HepG2 (cell line): ENCODE measurements around the gene FGGY. TPM values are rescaled to one million over a fixed set of nuclear protein-coding genes. Genes with fewer than 3 reads are reported as not detected.

Experiments
- CAMTA2 ChIP-seq: sonication (generic); formaldehyde crosslinking; IDR thresholded peaks from 2 replicates; pipeline ENCODE4 v1.4.0; 2020; ENCODE audit warnings: mild to moderate bottlenecking, missing genetic modification reagents, borderline replicate concordance
- DNMT1 ChIP-seq: sonication (generic); formaldehyde crosslinking; IDR thresholded peaks from 2 replicates; pipeline ENCODE4 v1.5.1; 2020; ENCODE audit warnings: mild to moderate bottlenecking, missing genetic modification reagents
- HNRNPUL1 ChIP-seq: fragments of 200-400 bp; formaldehyde crosslinking; IDR thresholded peaks from 2 replicates; pipeline ENCODE4 v1.6.1; 2017; ENCODE audit warnings: low read depth, mild to moderate bottlenecking, low read length, moderate library complexity
- KAT8 ChIP-seq: IDR thresholded peaks from 2 replicates; pipeline ENCODE4 v1.6.1; 2016; ENCODE audit warnings: missing genetic modification reagents, missing compliant biosample characterization
- LCORL ChIP-seq, 2 experiments: fragments of 450-650 bp in 1 of 2; sonication (generic) in 1 of 2; formaldehyde crosslinking in 1 of 2; IDR thresholded peaks; 2 replicates each; pipeline versions ENCODE4 v1.5.0 to v1.6.1; 2017 to 2020; ENCODE audit warnings: antibody characterized with exemption in 1 of 2, missing genetic modification reagents in 1 of 2
- MBNL3 ChIP-seq: fragments of 250-450 bp; sonication (Bioruptor Pico); conservative IDR thresholded peaks from 2 replicates; pipeline ENCODE4 v1.8.0; 2022; ENCODE audit warnings: mild to moderate bottlenecking, inconsistent platforms
- MIER3 ChIP-seq: IDR thresholded peaks from 2 replicates; pipeline ENCODE4 v1.6.1; 2016; ENCODE audit warnings: missing compliant biosample characterization, borderline replicate concordance
- MIXL1 ChIP-seq: IDR thresholded peaks from 2 replicates; pipeline ENCODE4 v1.6.1; 2016
- NAIF1 ChIP-seq: sonication (generic); formaldehyde crosslinking; IDR thresholded peaks from 2 replicates; pipeline ENCODE4 v1.5.0; 2020; ENCODE audit warnings: mild to moderate bottlenecking, missing genetic modification reagents, borderline replicate concordance
- NFE2 ChIP-seq: sonication (generic); formaldehyde crosslinking; IDR thresholded peaks from 2 replicates; pipeline ENCODE4 v1.4.0; 2020; ENCODE audit warnings: missing genetic modification reagents
- NFE2L2 ChIP-seq: fragments of 150-350 bp; IDR thresholded peaks from 2 replicates; pipeline ENCODE4 v1.6.1; 2014; ENCODE audit warnings: low read length
- PRMT3 ChIP-seq: sonication (generic); formaldehyde crosslinking; IDR thresholded peaks from 2 replicates; pipeline ENCODE4 v1.8.1; 2022; ENCODE audit warnings: low read depth, mild to moderate bottlenecking, moderate library complexity, missing genetic modification reagents, borderline replicate concordance
- RXRA ChIP-seq: sonication (generic); formaldehyde crosslinking; IDR thresholded peaks from 2 replicates; pipeline ENCODE4 v1.5.1; 2020; ENCODE audit warnings: missing genetic modification reagents
- ZFP36L1 ChIP-seq: sonication (generic); formaldehyde crosslinking; IDR thresholded peaks from 2 replicates; pipeline ENCODE4 v1.8.0; 2022; ENCODE audit warnings: mild to moderate bottlenecking, missing genetic modification reagents, moderate library complexity
- ZNF317 ChIP-seq: sonication (generic); formaldehyde crosslinking; IDR thresholded peaks from 2 replicates; pipeline ENCODE4 v1.5.0; 2020; ENCODE audit warnings: mild to moderate bottlenecking, missing genetic modification reagents
- ZNF552 ChIP-seq: sonication (generic); formaldehyde crosslinking; IDR thresholded peaks from 2 replicates; pipeline ENCODE4 v1.9.0; 2022; ENCODE audit warnings: missing genetic modification reagents, mild to moderate bottlenecking, borderline replicate concordance
- ZZZ3 ChIP-seq: sonication (generic); formaldehyde crosslinking; IDR thresholded peaks from 2 replicates; pipeline ENCODE4 v1.4.0; 2020; ENCODE audit warnings: missing genetic modification reagents, mild to moderate bottlenecking, borderline replicate concordance
- polyA plus RNA-seq, 8 experiments: library from polyadenylated mRNA; depleted of rRNA in 3 of 8; stranded (reverse) in 7 of 8; unstranded in 1 of 8; fragments of >200 nt; fragmentation: Illumina TruSeq in 4 of 8; extraction: Trizol in 4 of 8; gene quantifications; 2 replicates each; pipeline versions ENCODE4 v1.2.1 to v1.2.3, GENCODE V29; 2011 to 2016; ENCODE audit warnings: low read depth in 4 of 8, missing spikeins in 1 of 8, mixed read lengths in 1 of 8; ENCODE audit not compliant: insufficient read depth in 1 of 8
- total RNA-seq, 5 experiments: library from RNA; depleted of rRNA; stranded (reverse); fragments of >200 nt; fragmentation: Illumina TruSeq; extraction: Trizol; gene quantifications; 2 replicates each; pipeline ENCODE4 v1.2.3, GENCODE V29; 2016; ENCODE audit warnings: low read depth in 1 of 5
- TF ChIP-seq, protein P1 (sequence below): sonication (generic); formaldehyde crosslinking; IDR thresholded peaks from 2 replicates; pipeline ENCODE4 v1.8.1; 2023; ENCODE audit warnings: mild to moderate bottlenecking, moderate library complexity, missing genetic modification reagents
- TF ChIP-seq, protein P2 (sequence below): sonication (generic); formaldehyde crosslinking; IDR thresholded peaks from 2 replicates; pipeline ENCODE4 v1.5.1; 2020; ENCODE audit warnings: mild to moderate bottlenecking, missing genetic modification reagents
- TF ChIP-seq, protein P3 (sequence below): IDR thresholded peaks from 2 replicates; pipeline ENCODE4 v1.4.0; 2020; ENCODE audit warnings: mild to moderate bottlenecking, missing genetic modification reagents
- TF ChIP-seq, protein P4 (sequence below): sonication (generic); formaldehyde crosslinking; conservative IDR thresholded peaks from 2 replicates; pipeline ENCODE4 v1.8.0; 2022; ENCODE audit warnings: missing genetic modification reagents

The FGGY gene
- total and polyA plus RNA-seq, 2 of the 13 experiments (the other 11 are each of a cell fraction or from before 2014, with no cell fraction given) = 15.7 to 27.5 TPM

DNA sequence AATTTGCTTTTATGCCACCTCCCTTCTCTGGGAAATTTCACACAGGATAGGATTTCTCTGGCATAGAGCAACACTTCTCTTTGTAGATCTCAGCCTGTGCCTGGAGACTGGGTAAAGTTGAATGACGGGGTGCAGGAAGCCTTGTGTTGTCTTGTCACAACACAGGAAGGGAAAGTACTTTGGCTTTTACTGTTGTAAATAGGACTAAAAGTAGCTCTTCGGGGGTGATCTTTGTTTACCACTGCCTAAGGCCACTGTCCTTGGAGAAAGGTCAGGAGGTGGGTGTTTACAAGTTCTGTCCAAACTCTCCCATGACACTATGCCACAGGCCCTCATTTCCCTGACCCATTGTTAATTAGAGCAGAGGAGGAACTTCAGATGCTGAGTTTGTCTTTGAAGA is 139.7 kb downstream of the FGGY start (continued):
- TF ChIP-seq RXRA (CRISPR knock-in tag) (no peak; the same call in 1 of the 2 replicates), MBNL3 (no peak), ZNF317 (CRISPR knock-in tag) (no peak), DNMT1 (CRISPR knock-in tag) (no peak), ZNF552 (CRISPR knock-in tag) (no peak), LCORL (IDR thresholded peaks at IDR 0.05) (no peak), LCORL (CRISPR knock-in tag; IDR thresholded peaks at IDR 0.05) (peak; percentile 69; the same call in 1 of the 2 replicates), KAT8 (CRISPR knock-in tag) (peak; percentile 49; the same call in 1 of the 2 replicates), ZFP36L1 (CRISPR knock-in tag) (no peak), NAIF1 (CRISPR knock-in tag) (peak; percentile 15; the same call in 1 of the 2 replicates), CAMTA2 (CRISPR knock-in tag) (no peak), MIXL1 (CRISPR knock-in tag) (peak; percentile 68; the same call in 1 of the 2 replicates), NFE2 (CRISPR knock-in tag) (no peak), PRMT3 (CRISPR knock-in tag) (no peak), ZZZ3 (CRISPR knock-in tag) (no peak), MIER3 (CRISPR knock-in tag) (peak; percentile 36; the same call in 1 of the 2 replicates), HNRNPUL1 (no peak), NFE2L2 (no peak)
- TF ChIP-seq, protein P1, sequence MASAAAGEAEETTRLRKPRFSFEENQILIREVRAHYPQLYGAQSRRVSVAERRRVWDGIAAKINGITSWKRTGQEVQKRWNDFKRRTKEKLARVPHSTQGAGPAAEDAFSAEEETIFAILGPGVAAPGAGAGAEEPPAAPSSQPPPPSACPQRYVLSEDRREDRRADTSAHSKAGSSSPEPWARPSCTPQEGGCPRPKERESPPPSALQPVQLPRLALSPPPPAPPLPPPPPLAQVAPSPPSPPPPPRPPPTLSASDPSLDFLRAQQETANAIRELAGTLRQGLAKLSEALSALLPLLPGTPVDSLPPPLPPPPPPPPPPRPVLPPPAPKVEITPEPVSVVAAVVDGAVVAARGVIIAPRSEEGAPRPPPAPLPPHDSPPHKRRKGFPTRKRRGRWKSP = no peak
- TF ChIP-seq, protein P2, sequence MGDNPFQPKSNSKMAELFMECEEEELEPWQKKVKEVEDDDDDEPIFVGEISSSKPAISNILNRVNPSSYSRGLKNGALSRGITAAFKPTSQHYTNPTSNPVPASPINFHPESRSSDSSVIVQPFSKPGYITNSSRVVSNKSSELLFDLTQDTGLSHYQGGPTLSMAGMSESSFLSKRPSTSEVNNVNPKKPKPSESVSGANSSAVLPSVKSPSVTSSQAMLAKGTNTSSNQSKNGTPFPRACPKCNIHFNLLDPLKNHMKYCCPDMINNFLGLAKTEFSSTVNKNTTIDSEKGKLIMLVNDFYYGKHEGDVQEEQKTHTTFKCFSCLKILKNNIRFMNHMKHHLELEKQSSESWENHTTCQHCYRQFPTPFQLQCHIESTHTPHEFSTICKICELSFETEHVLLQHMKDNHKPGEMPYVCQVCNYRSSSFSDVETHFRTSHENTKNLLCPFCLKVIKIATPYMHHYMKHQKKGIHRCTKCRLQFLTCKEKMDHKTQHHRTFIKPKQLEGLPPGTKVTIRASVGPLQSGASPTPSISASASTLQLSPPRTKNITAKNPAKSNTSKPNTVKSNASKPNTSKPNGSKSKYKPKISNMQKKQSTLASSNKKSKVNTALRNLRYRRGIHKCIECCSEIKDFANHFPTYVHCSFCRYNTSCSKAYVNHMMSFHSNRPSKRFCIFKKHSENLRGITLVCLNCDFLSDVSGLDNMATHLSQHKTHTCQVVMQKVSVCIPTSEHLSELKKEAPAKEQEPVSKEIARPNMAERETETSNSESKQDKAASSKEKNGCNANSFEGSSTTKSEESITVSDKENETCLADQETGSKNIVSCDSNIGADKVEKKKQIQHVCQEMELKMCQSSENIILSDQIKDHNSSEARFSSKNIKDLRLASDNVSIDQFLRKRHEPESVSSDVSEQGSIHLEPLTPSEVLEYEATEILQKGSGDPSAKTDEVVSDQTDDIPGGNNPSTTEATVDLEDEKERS (CRISPR knock-in tag) = no peak
- TF ChIP-seq, protein P3, sequence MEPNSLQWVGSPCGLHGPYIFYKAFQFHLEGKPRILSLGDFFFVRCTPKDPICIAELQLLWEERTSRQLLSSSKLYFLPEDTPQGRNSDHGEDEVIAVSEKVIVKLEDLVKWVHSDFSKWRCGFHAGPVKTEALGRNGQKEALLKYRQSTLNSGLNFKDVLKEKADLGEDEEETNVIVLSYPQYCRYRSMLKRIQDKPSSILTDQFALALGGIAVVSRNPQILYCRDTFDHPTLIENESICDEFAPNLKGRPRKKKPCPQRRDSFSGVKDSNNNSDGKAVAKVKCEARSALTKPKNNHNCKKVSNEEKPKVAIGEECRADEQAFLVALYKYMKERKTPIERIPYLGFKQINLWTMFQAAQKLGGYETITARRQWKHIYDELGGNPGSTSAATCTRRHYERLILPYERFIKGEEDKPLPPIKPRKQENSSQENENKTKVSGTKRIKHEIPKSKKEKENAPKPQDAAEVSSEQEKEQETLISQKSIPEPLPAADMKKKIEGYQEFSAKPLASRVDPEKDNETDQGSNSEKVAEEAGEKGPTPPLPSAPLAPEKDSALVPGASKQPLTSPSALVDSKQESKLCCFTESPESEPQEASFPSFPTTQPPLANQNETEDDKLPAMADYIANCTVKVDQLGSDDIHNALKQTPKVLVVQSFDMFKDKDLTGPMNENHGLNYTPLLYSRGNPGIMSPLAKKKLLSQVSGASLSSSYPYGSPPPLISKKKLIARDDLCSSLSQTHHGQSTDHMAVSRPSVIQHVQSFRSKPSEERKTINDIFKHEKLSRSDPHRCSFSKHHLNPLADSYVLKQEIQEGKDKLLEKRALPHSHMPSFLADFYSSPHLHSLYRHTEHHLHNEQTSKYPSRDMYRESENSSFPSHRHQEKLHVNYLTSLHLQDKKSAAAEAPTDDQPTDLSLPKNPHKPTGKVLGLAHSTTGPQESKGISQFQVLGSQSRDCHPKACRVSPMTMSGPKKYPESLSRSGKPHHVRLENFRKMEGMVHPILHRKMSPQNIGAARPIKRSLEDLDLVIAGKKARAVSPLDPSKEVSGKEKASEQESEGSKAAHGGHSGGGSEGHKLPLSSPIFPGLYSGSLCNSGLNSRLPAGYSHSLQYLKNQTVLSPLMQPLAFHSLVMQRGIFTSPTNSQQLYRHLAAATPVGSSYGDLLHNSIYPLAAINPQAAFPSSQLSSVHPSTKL (CRISPR knock-in tag) = peak; percentile 88
- TF ChIP-seq, protein P4, sequence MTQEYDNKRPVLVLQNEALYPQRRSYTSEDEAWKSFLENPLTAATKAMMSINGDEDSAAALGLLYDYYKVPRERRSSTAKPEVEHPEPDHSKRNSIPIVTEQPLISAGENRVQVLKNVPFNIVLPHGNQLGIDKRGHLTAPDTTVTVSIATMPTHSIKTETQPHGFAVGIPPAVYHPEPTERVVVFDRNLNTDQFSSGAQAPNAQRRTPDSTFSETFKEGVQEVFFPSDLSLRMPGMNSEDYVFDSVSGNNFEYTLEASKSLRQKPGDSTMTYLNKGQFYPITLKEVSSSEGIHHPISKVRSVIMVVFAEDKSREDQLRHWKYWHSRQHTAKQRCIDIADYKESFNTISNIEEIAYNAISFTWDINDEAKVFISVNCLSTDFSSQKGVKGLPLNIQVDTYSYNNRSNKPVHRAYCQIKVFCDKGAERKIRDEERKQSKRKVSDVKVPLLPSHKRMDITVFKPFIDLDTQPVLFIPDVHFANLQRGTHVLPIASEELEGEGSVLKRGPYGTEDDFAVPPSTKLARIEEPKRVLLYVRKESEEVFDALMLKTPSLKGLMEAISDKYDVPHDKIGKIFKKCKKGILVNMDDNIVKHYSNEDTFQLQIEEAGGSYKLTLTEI = no peak
